Calu3 (cell line): ENCODE measurements around the gene FRAS1. TPM values are rescaled to one million over a fixed set of nuclear protein-coding genes. Genes with fewer than 3 reads are reported as not detected.
"Not testable (repeated sequence)": the region's sequence is repeated elsewhere in the genome, so short reads cannot be mapped to it uniquely, and the experiment has no call there.

ENCODE experiments used
- BruUV-seq: library from RNA; stranded (reverse); fragments of 400-500 nt; replicated peaks from 2 replicates; lab custom pipeline; 2021; lab: Mats Ljungman, UMichigan
- CTCF ChIA-PET: fragments of 300-600 bp; sonication (Branson Sonifier 250); formaldehyde crosslinking; loops from one replicate; lab custom pipeline; 2022; ENCODE audit warnings: antibody characterized with exemption; lab: Charles Lee
- DNase-seq: peaks from one replicate; pipeline ENCODE4 v3.0.0; 2022
- H3K27ac Mint-ChIP-seq: one replicate; pipeline ENCODE4 v1.8.0; 2022; ENCODE audit warnings: mixed read lengths; ENCODE audit not compliant: unreplicated experiment
- H3K27me3 Mint-ChIP-seq: one replicate; pipeline ENCODE4 v1.8.0; 2022; ENCODE audit warnings: mixed read lengths; ENCODE audit not compliant: unreplicated experiment
- H3K36me3 Mint-ChIP-seq: one replicate; pipeline ENCODE4 v1.8.0; 2022; ENCODE audit warnings: mild to moderate bottlenecking, moderate library complexity, mixed read lengths; ENCODE audit not compliant: insufficient read depth, unreplicated experiment
- H3K4me1 Mint-ChIP-seq: one replicate; pipeline ENCODE4 v1.8.0; 2022; ENCODE audit warnings: mild to moderate bottlenecking, low read depth, mixed read lengths; ENCODE audit not compliant: unreplicated experiment
- H3K4me3 Mint-ChIP-seq: one replicate; pipeline ENCODE4 v1.8.0; 2022; ENCODE audit warnings: mild to moderate bottlenecking, low read depth, moderate library complexity, mixed read lengths; ENCODE audit not compliant: unreplicated experiment
- H3K9me3 Mint-ChIP-seq: one replicate; pipeline ENCODE4 v1.8.0; 2022; ENCODE audit warnings: low read depth, mixed read lengths; ENCODE audit not compliant: unreplicated experiment
- intact Hi-C: fragments of 100-400 bp; cut with micrococcal nuclease; formaldehyde crosslinking; loops from one replicate; pipeline ENCODE4 v1.10.0; 2022; ENCODE audit not compliant: unreplicated experiment
- total RNA-seq: library from RNA; stranded (reverse); gene quantifications from 2 replicates; pipeline ENCODE4 v1.2.3, GENCODE V29; 2022
- TF ChIP-seq, protein P1 (sequence below): fragments of 200-600 bp; IDR thresholded peaks from one replicate; pipeline ENCODE4 v1.8.0; 2022; ENCODE audit warnings: antibody characterized with exemption; ENCODE audit not compliant: unreplicated experiment

The FRAS1 gene
- total RNA-seq, 1 experiment from 2014 or later = 29.4 TPM

- intact Hi-C loops = no loop called here
- no peaks in the 10 kb centered on the region for H3K9me3 Mint-ChIP-seq
- no peaks in the 10 kb centered on the region for H3K4me1 Mint-ChIP-seq
- H3K4me3 Mint-ChIP-seq = no peak overlapping the region
- no peaks in the 10 kb centered on the region for H3K27me3 Mint-ChIP-seq
- TF ChIP-seq, protein P1, sequence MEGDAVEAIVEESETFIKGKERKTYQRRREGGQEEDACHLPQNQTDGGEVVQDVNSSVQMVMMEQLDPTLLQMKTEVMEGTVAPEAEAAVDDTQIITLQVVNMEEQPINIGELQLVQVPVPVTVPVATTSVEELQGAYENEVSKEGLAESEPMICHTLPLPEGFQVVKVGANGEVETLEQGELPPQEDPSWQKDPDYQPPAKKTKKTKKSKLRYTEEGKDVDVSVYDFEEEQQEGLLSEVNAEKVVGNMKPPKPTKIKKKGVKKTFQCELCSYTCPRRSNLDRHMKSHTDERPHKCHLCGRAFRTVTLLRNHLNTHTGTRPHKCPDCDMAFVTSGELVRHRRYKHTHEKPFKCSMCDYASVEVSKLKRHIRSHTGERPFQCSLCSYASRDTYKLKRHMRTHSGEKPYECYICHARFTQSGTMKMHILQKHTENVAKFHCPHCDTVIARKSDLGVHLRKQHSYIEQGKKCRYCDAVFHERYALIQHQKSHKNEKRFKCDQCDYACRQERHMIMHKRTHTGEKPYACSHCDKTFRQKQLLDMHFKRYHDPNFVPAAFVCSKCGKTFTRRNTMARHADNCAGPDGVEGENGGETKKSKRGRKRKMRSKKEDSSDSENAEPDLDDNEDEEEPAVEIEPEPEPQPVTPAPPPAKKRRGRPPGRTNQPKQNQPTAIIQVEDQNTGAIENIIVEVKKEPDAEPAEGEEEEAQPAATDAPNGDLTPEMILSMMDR = no peak
- DNase-seq = no peak
- H3K36me3 Mint-ChIP-seq = peaks cover 4% of the 10 kb centered on the region
- CTCF ChIA-PET = no interaction called here
- H3K27ac Mint-ChIP-seq = no peak overlapping the region
- no TSS peak for BruUV-seq
Measured at GRCh38 chr4:78459327-78459726, 402.2 kb downstream of the FRAS1 start.

- no peak for DNase-seq
- intact Hi-C loops = no loop called here
- Mint-ChIP-seq H3K4me1 (no peaks in the 10 kb centered on the region), H3K4me3 (no peak overlapping the region), H3K27ac (no peak overlapping the region), H3K27me3 (no peaks in the 10 kb centered on the region), H3K9me3 (no peaks in the 10 kb centered on the region), H3K36me3 (peaks cover 6% of the 10 kb centered on the region)
- BruUV-seq = no TSS peak
- CTCF ChIA-PET = no interaction called here
- TF ChIP-seq, protein P1 = no peak
Measured at GRCh38 chr4:78460368-78460767, 403.2 kb downstream of the FRAS1 start.

DNA sequence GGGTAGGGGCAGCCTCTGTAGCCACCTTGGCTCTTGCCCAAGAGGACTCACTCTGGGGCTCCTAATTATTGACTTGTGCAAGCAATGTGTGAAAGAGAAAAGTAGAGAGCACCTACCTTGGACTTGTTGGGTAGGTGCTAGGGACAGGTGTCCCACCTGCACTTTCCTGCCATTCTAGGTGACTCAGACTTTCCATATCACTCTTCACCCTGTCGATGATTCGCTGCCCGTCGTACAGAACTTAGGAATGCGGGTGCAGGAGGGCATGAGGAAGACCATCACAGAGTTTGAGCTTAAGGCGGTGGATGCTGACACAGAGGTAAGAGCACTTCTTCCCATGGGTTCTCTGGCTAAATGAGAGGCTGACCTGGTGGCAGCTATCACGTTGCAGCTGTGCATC lies 407.1 kb downstream of the FRAS1 start:
- intact Hi-C loops = no loop called here
- TF ChIP-seq, protein P1 = no peak
- Mint-ChIP-seq H3K36me3 (peaks cover 10% of the 10 kb centered on the region), H3K4me3 (no peak overlapping the region), H3K4me1 (no peaks in the 10 kb centered on the region), H3K27me3 (no peaks in the 10 kb centered on the region), H3K9me3 (no peaks in the 10 kb centered on the region), H3K27ac (no peak overlapping the region)
- no peak for DNase-seq
- no TSS peak for BruUV-seq
- CTCF ChIA-PET = no interaction called here

- peaks cover 10% of the 10 kb centered on the region for H3K36me3 Mint-ChIP-seq
- H3K4me1 Mint-ChIP-seq, intact Hi-C loops, BruUV-seq, CTCF ChIA-PET, DNase-seq, H3K27me3 Mint-ChIP-seq, H3K9me3 Mint-ChIP-seq, H3K27ac Mint-ChIP-seq, H3K4me3 Mint-ChIP-seq: not testable (repeated sequence)
Measured at GRCh38 chr4:78467223-78467622, 410.1 kb downstream of the FRAS1 start.

DNA sequence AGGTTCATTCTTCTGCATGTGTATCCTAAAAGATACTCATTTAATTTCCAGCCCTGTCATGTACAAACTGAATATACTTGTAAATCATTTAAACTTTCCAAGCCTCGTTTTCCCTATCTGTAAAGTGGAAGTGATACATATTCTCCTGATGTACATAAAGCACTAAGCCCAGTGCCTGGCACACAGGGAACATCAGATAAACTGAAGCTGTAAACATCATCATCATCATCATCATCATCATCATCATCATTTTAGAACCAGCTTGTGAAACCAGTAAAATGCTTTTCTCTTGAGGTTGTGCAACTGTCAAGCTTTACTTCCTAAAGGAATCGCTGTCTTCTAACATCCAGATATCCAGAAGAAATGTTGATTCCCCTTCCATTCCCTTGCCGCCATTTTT lies 411.1 kb downstream of the FRAS1 start:
- Mint-ChIP-seq H3K4me1 (no peaks in the 10 kb centered on the region), H3K36me3 (peaks cover 10% of the 10 kb centered on the region), H3K27me3 (no peaks in the 10 kb centered on the region), H3K4me3 (no peak overlapping the region), H3K9me3 (no peaks in the 10 kb centered on the region), H3K27ac (no peak overlapping the region)
- no peak for DNase-seq
- TF ChIP-seq, protein P1 = no peak
- BruUV-seq = no TSS peak
- intact Hi-C loops = no loop called here
- CTCF ChIA-PET = no interaction called here
